GM23248 (cell line): Measurements from ENCODE around the gene PEAK1.

Experiments
- EZH2 ChIP-seq: fragments of 200-600 bp; sonication (generic); IDR thresholded peaks from 2 replicates; pipeline ENCODE4 v1.6.1; 2018; ENCODE audit warnings: antibody characterized with exemption, mild to moderate bottlenecking; ENCODE audit not compliant: insufficient read depth, poor library complexity, severe bottlenecking
- EZH2phosphoT487 ChIP-seq: fragments of 200-600 bp; sonication (generic); IDR thresholded peaks from 2 replicates; pipeline ENCODE4 v1.6.1; 2018; ENCODE audit warnings: antibody characterized with exemption, moderate library complexity, mild to moderate bottlenecking, low read depth; ENCODE audit not compliant: insufficient read depth

GRCh38 chr15:77059786-77060361, 360.0 kb downstream of the PEAK1 start:
- TF ChIP-seq EZH2 (no peak), EZH2phosphoT487 (no peak)
